SKM-1 treated with dmso at 0.1 percent for 144 hours (cell line): ENCODE results near the gene WDFY4.

ENCODE experiments used
- DNase-seq: peaks from one replicate; lab custom pipeline; 2025; ENCODE audit not compliant: unreplicated experiment; lab: John Stamatoyannopoulos, UW

Gene WDFY4

DNA sequence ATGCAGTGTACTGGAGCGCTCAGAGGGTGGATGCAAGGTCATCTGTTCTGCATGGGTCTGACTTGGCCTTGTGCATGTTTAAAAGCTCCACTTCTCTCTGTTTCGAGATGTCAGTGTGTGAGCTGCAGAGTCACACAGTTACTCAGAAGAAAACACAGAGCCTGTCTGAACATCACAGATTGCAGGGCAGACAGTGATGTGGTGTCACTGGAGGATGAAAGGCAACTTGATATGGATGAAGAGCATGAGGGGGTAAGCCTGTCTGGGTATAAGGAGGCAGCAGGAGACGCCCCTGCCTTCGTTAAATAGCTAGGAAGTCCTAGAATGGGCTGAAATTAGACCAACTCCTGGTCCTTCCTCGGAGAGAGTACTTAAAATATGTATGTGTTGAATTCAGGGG, 322.5 kb downstream of the WDFY4 start:
- DNase-seq: no peak

DNA sequence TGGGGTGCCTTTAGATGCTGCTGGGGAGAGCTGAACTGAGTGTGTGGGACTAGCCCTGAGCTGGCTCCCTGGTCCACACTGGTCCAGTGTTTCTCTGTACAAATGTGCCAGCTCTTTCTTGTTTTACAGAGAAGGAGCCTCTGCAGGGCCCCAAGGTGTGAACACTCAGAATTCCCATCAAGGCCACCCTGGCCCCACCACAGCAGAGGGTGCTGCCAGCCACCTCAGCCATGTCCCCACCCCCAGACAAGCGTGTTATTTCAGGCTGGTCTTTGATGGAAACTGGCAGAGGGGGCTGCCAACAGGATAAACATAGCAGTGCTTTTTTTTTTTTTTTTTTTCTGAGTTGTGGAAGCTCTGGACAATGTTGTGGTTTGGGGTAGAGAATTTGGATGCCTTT, 323.4 kb downstream of the WDFY4 start:
- DNase-seq: no peak

DNA sequence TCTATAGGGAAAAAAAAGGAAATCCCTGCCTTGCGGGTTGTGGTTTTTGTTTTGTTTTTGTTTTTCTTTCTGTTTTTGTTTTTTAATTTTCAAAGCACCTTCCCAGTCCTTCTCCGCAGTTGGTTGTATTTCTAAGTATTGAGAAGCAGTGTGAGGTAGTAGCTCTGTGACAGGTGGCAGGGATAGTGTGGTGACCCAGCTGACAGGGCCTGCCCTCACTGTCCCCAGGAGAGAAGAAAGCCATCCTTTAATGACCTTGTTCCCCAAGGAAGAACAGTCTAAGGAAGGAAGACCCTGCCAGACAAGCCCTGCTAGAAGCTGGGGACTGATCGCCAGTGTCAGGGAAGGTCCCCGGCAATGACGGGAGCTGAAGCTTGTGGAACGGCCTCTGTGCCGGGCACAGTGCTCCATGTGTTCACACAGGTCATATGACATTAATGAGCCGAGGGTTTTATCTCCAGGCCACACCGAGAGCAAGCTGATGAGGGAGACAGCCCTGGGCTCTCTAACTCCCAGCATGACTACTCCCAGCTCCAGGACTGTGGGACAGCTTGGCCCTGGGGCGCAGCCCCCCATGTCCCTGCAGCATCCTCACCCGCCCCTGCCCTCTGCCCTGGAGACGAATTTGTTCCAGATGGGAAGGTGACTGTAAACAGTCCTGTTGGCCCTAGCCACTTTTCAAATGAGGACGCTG, 324.0 kb downstream of the WDFY4 start:
- DNase-seq: no peak

DNA sequence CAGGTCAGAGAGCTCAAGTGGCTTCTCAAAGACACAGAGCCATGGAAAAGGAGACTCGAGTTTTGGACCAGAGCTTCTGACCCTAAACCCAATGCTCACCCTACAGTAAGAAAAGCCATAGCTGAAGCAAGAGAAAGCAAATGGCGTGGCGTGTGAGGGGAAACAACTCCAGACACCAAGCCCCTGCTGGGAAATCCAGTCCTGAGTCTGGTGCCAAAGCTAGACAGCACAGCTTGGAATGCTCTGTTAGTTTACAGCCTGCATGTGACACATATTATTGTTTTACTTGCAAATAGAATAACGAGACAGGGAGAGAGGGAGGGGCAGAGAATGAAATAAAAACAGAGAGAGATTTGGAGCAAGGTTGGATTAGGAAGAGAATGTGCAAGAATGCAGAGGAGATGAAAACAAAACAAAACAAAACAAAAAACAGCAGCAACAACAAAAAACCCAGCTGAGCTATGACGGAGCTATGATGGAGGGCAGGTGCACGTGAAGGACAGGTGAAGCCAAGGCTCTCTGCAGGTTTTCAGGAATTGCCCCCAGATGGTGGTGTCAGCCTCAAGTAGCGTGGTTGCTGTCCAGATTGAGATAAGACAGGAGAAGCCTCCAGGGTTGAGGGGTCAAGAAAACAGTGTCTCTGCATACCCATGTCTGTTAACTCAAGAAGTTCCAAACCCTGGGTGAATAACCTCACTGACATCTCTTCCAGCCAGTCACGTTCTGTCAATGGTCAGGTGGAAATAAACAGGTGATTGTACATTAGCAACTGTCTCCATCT, 324.7 kb downstream of the WDFY4 start:
- no peak for DNase-seq

DNA sequence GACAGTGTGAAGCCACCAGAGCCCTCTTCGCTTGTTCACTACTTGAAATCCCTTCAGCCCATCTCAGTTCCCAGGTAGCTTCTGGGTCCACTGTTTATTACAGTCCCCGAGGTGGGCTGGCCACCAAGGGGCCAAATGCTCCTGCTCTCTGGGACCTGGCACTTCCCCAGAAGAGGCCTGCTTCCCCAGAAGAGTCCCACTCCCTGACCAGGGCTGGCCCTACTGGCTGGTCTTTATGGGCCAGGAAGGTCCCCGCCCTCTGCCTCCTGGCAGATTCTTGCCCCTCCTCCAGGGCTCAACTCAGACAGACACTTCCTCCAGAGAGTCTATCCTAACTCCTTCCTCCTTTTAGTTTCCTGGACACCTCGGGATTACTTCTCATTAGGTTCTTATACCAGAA, 325.6 kb downstream of the WDFY4 start:
- peak; percentile 31 for DNase-seq

DNA sequence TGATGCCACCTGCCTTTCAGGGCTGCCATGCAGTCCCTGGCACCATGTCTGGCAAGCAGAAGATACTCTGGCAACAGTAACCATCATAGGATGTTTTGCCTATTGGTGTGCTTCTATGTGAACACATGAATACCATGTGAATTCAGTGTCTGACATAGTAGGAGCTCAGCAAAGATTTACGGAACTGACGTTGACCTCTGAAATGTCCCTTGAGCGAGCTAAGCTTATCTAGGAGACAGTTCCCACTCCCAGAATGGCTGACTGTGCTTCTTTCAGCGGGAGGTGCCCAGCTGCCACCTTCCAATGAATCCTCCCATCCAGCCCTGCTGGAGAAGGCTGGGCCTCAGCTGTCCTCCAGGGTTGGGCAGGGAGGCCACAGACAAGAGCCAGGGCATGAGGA, 326.2 kb downstream of the WDFY4 start:
- DNase-seq: no peak

DNA sequence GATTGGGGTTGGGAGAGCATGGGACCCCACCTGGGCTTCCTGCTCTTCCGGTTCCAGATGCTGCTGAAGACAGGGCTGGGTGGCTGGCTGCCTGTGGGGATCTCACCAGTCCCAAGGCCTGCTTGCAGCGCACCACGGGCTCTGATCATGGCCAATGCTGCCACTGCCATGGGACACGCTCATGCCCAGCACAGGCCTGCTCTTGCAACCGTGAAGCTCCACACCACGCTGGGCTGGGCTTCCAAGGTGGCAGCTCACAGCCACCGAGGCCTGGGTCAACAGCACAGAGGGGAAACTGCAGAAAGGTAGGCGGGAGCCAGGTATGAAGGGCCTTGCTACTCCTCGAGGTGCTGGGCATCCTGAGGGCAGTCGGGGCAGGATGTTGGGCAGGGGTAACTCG, 327.1 kb downstream of the WDFY4 start:
- DNase-seq: no peak

DNA sequence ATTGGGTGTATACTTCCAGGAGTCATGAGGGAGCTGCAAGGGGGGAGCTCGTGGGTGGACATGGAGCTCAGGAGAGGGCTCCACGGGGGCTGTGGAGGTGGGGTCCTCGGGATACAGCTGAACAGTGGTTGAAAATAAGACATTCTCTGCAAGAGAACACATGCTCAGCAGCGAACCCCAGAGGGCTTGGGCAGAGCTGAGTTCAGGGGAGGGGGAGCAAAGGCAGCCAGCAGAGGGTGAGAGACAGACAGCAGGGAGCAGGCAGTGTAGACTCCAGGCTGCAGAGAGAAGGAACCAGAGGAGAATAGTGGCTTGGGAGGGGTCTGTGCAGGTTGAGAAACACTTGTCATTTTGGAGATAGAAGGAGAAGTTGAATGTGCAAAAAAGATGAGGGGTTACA, 327.9 kb downstream of the WDFY4 start:
- no peak for DNase-seq

DNA sequence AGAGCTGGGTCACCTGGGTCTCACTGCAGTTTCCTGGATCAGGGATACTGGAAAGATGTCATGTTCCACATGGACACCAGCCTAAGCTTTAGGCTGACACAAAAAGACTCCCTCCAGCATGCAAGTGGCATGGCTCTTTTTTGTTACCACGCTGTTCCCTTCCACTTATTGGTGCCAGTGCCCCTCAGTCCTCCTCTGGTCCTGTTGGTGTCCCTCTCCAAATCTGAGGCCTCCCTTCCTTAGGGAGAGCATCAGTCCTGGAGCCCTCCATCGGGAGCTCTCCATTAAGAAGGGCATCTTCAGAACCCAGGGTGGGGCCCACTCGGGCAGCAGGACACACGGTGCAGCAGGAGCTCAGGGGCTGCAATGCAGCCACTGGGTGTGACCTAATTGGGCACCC, 331.0 kb downstream of the WDFY4 start:
- DNase-seq: no peak

DNA sequence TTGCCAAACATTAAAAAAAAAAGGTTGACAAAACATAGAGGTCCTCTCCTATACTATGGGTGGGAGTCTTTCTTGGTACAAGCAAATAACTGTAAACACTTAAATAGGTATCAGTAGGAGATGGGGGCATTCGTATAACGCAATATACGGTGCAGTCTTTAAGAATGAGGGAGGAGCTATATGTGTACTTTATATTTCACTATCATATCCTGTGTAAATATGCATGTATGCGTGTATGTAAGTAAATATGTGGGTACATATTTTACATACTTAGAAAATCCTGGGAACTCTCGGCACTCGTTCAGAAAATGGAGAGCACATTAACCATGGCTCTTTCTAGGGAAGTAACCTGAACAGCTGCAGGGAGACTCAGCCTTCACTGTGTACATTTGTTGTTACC, 337.0 kb downstream of the WDFY4 start:
- DNase-seq: no peak

DNA sequence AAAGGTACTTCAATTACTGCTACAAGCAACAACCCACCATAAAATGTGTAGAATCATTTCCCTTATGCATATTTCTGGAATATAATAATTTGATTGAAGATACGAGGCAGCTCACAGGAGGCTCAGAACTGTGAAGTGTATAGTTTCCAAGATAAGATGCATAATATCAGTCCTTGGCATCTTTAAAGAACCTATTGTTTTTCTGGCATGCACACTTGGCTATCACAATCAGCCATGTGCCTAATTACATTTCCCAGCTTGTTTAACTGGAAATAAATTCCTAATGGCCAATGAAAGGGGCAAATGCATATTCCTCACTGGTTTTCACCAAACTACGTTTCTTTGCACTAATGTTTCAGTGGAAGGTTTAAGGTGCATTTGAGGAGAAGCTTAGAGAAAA, 338.4 kb downstream of the WDFY4 start:
- no peak for DNase-seq

DNA sequence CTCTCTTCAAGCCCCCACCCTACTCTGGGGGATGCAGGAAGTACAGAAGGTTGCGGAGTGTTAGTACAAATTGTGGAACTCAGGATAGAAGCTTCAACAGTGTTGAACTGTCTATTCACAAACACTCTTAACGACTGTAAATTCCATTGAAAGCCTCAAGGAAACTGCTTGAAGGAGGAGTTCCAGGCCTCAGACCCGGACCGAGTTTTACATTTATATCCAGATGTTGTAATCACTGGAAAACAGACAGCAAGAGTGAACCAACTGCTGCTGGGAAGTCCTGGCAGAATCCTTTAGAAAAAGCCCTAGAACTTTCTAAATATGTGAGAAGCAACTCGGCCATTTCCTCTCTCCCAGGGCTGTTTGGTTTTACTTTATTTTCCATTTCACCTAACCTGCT, 339.1 kb downstream of the WDFY4 start:
- no peak for DNase-seq

DNA sequence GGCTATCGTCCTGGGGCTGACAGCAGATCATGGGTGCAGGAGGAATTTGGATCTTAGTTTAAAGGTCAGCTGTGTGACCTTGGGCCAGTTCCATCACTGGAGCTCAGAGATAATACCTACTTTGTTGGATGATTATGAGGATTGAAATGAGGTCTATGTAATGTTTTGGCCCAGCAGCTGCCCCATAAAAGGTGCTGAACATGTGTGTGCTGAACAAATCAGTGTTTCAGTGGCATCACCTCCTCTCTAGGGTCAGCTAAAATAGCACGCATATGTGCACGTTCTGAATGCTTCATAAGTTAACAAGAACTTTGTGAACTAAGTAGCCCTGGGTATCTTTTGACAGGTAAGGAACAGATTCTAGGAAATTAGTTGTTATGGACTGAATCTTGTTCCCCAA, 339.8 kb downstream of the WDFY4 start:
- no peak for DNase-seq

DNA sequence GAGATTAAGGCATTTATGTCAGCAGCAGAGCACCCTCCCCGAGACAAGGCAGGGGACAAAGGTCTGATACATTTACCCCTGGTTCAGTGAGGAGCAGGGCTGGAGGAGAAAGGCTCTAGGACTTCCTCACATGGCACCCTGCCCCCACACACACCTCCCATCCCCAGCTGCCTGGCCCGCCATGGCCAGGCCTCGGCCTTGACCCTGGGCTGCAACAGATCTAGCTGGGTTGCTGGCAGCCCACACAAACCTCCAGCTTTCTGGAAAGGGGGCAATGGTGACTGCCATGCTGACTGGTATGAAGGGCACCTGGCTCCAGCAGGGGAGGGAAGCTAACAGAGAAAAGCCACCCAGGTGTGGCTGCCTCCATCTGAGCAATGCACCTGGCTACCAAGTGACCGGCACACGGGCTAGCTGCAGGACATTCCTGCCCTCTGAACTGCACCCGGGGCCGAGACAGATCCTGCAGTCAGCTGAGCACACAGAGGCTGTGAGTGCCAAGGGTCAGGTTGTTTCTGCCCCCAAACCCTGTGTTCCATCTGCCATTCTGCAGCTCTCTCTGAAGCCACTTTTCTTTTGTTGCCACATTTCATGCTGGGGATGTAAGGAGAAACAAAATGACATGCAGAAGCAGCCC, 340.8 kb downstream of the WDFY4 start:
- DNase-seq: no peak

DNA sequence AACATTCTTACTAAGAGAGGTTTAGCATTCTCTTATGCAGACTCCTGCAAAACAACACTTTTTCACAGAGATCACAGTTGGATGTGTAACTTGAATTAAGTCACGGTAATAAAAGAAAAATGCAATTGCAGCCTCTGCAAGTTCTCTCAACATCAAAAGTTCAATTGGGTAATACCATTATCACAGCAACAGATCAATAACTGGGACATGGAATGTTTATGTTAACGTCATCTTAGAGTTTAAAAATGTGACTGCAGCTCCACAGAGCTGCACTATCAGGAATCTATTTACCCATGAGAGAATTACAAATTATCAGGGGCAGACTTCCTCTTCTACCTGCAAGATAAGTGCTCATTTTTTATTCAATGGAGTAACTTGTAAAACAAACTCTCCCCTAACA, 344.0 kb downstream of the WDFY4 start:
- no peak for DNase-seq

DNA sequence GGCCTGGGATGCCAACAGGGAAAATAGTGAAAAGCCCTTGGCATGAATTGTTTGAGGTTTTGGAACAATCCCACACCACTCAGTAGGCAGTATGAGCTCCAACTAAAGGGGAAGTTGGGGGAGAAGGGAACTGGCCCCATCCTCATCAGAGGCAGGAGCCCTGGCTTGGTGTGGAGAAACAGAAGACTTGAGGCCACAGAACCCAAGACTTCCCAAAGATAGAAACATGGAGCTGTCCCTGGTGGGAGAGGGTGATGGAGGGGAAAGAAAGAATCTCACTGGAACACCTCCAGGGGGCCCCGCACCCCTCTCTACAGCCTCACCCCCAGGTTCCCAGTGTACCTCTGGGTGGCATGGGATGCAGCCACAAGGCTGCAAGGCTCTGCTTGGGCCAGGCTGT, 345.0 kb downstream of the WDFY4 start:
- DNase-seq: no peak
